SHP77 (cell line): Measurements from ENCODE around the gene FRMD4A.
"Not testable (repeated sequence)": the region's sequence is repeated elsewhere in the genome, so short reads cannot be mapped to it uniquely, and the experiment has no call there.

Experiments used
- DNase-seq, 2 experiments: peaks; one replicate each; lab custom pipeline; 2025; lab: John Stamatoyannopoulos, UW

Gene FRMD4A

DNA sequence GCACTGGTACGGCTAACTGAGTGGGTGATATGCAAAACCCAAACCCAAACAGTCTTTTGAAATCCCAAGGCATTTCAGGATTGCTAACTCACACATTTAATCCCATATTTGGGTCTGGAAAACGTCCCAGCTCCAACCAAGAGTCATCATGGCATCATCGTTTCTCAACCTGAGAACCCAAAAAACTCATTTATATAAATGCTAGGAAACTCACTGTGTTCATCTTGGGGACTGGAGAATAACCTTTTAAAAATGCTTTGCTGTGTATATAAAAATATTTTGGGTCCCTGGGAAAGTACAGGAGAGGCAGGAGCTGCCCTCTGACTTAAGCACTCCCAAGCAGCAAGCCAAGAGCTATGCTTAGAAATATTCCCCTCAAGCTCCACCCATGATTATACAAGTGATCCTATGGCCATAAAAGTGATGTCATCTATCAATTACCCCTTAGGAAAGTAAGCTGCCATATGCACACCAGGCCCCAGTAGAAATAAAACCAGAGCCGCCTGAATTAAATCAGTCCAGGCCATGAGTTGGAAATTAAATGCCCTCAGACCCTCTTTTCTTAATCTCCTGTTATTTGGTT lies 352.1 kb downstream of the FRMD4A start:
- no peak for DNase-seq

GRCh38 chr10:13977861-13978532 lies 352.7 kb downstream of the FRMD4A start:
- no peak for DNase-seq

- no peak for DNase-seq
These were observed 357.0 kb downstream of the FRMD4A start for GRCh38 chr10:13973742-13974141.

DNA sequence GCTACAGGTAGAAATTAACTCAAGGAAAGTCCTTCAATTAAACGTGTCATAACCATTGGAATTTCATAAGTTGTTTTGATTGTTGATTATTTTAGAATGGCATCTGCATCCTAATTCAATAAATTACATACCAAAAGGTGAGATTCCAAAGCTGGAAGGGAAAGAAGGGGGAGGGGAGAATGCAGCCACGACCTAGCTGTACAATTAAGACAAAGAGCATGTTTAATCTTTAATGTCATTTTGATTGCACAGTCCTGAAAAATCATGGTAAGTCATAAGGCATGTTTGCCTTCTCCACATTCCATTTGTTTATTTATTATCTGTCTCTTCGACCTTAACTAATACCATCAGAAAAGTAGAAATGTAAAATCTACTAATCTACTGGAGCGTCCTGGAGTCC lies 358.1 kb downstream of the FRMD4A start:
- DNase-seq: no peak

- no peak for DNase-seq
These were observed 358.9 kb downstream of the FRMD4A start for GRCh38 chr10:13971601-13972475.

- no peak for DNase-seq
These were observed 359.8 kb downstream of the FRMD4A start for GRCh38 chr10:13970957-13971353.

- DNase-seq: no peak
These were observed 360.3 kb downstream of the FRMD4A start for GRCh38 chr10:13970236-13970956.

DNA sequence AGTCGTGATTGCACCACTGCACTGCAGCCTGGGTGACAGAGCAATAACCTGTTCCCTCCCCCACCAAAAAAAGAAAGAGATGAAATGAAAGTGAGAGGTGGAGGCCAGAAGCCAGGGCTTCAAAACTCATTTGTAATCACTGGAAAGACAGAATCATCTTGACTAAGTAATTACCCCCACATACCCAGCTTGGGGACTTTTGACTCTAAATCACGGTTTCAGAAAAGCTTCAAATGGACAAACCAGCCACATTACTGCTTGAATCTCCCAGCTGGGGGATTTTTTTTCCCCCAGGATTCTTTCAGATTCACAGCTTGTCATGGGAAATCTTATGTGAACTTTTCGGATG lies 361.0 kb downstream of the FRMD4A start:
- DNase-seq: no peak

GRCh38 chr10:13969118-13969791 lies 361.5 kb downstream of the FRMD4A start:
- DNase-seq: no peak

- no peak for DNase-seq
These were observed 368.9 kb downstream of the FRMD4A start for GRCh38 chr10:13961853-13962252.

GRCh38 chr10:13961097-13961496 lies 369.6 kb downstream of the FRMD4A start:
- no peak for DNase-seq

- no peak for DNase-seq
These were observed 370.1 kb downstream of the FRMD4A start for GRCh38 chr10:13960603-13961002.

DNA sequence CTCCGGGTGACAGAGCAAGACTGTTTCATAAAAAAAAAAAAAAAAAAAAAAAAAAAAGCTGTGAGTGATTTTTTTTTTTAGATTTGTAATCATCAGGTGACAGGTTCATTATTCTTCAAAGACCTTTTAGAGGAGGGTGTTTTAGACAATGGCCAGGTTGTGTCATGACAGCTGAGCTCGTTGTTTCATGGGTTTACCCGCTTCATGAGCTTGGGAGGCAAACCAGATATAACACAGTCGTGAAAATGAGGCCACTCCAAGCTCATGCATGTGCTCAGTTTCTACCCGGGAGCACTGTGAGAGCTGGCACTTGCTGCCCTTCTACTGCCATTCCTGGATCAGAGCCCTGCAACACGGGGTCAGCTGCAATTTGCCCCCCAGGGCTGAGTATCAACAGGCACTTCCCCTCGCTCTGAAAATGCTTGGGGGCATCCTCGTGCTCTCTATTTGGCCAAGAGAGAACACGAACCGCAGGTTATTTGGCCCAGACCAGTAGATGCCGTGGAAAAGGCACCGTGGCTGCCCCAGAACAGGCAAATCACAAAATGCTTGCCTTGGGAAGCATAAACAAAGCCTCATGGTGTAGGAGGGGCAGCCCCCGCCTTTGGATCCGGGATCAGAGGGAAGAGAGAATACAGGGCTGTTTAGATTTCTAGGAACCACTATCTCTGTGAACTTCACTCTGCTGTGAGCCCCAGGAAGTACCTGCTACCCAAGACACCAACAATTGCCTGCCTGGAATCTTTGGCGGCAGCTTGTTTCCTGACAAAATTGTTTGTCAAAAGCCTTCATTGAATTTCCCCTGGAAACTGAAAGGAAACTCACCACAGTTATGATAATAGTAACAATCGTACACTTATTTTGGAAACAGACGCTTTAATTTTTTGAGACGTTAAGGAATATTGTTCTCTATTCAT lies 371.0 kb downstream of the FRMD4A start:
- no peak for DNase-seq

GRCh38 chr10:13957856-13958255 lies 372.9 kb downstream of the FRMD4A start:
- no peak for DNase-seq

GRCh38 chr10:13956826-13957225 lies 373.9 kb downstream of the FRMD4A start:
- DNase-seq: no peak

- DNase-seq: no peak
These were observed 375.2 kb downstream of the FRMD4A start for GRCh38 chr10:13955409-13956068.

GRCh38 chr10:13954195-13954594 lies 376.5 kb downstream of the FRMD4A start:
- not testable (repeated sequence) for DNase-seq

- no peak for DNase-seq
These were observed 377.4 kb downstream of the FRMD4A start for GRCh38 chr10:13953371-13953770.

DNA sequence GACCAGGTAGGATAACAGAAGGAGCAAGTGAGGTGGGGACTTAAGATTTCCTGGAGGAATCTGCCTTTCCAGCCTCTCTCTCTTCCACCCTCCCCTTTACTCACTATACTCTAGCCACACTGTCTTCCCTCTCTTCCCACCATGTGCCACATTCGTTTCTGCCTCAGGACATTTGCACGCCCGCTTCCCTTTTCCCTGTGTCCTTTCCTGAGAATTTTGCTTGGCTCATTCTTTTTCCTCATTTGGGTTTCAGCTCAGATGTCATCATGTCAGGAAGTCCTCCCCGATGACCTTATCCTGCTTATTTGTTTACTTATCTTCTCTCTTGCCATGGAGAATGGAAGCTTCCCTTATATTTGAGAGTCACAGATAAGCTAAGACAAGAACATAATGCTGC lies 380.2 kb downstream of the FRMD4A start:
- no peak for DNase-seq

DNA sequence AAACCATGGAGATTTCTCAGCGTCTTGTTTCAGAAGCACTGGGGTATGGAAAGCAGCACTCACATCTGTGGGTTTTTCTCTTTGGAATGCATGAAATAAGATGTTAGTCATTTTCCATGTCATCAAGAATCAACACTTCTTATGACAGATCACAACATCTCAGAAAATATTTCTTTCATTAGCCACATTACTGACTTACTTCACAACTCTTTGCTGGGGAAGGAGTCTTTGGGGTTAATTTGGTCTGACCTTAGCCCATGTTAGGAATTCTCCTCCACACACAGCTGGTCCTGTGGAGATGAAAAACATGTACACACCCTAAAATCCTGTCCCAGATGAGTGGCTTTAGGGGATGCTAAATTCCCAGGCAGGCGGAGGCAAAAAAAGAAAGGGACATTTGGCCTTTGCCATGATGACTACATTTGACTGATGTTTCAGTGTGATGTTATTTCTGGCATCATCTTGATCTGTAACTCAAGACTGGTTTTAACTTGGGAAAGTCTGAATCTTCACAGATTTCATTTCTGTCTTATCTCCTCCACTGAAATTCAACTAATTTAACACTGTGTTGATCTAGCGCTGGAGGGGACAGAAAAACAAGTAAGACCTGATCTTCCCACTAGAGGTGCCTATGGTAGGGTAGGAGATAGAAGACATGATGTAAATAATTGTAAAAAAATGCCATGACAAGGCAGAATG lies 380.7 kb downstream of the FRMD4A start:
- DNase-seq: no peak
